NCI-H128 (cell line): Measurements from ENCODE around the gene TGFBR2.
"Not testable (repeated sequence)": the region's sequence is repeated elsewhere in the genome, so short reads cannot be mapped to it uniquely, and the experiment has no call there.

Experiments
- DNase-seq: peaks from one replicate; lab custom pipeline; 2025; ENCODE audit not compliant: unreplicated experiment; lab: John Stamatoyannopoulos, UW

TGFBR2 gene

GRCh38 chr3:30654269-30654668, 47.9 kb downstream of the TGFBR2 start:
- DNase-seq, result no peak

- DNase-seq, result no peak
Observed at GRCh38 chr3:30655187-30655812, 48.9 kb downstream of the TGFBR2 start.

- DNase-seq, result no peak
Observed at GRCh38 chr3:30656624-30657141, 50.3 kb downstream of the TGFBR2 start.

GRCh38 chr3:30657914-30658313, 51.5 kb downstream of the TGFBR2 start:
- DNase-seq, result no peak

- DNase-seq, result no peak
Observed at GRCh38 chr3:30658328-30659052, 52.1 kb downstream of the TGFBR2 start.

GRCh38 chr3:30659270-30660130, 53.1 kb downstream of the TGFBR2 start:
- DNase-seq, result no peak

GRCh38 chr3:30660136-30660535, 53.7 kb downstream of the TGFBR2 start:
- DNase-seq, result no peak

- no peak for DNase-seq
Observed at GRCh38 chr3:30660656-30661055, 54.3 kb downstream of the TGFBR2 start.

GRCh38 chr3:30661098-30661873, 54.9 kb downstream of the TGFBR2 start:
- no peak for DNase-seq

- DNase-seq, result no peak
Observed at GRCh38 chr3:30662836-30663235, 56.4 kb downstream of the TGFBR2 start.

GRCh38 chr3:30663533-30664241, 57.3 kb downstream of the TGFBR2 start:
- no peak for DNase-seq

- DNase-seq, result no peak
Observed at GRCh38 chr3:30664459-30664858, 58.1 kb downstream of the TGFBR2 start.

GRCh38 chr3:30664884-30665283, 58.5 kb downstream of the TGFBR2 start:
- no peak for DNase-seq

- no peak for DNase-seq
Observed at GRCh38 chr3:30665539-30665938, 59.1 kb downstream of the TGFBR2 start.

GRCh38 chr3:30666572-30667279, 60.3 kb downstream of the TGFBR2 start:
- DNase-seq, result no peak

GRCh38 chr3:30667280-30667651, 60.9 kb downstream of the TGFBR2 start:
- no peak for DNase-seq

- no peak for DNase-seq
Observed at GRCh38 chr3:30668051-30668609, 61.7 kb downstream of the TGFBR2 start.

- DNase-seq, result not testable (repeated sequence)
Observed at GRCh38 chr3:30669360-30669934, 63.0 kb downstream of the TGFBR2 start.

- no peak for DNase-seq
Observed at GRCh38 chr3:30670292-30670691, 63.9 kb downstream of the TGFBR2 start.
